ENCODE data around the gene OR1D2. TPM values are rescaled to one million over a fixed set of nuclear protein-coding genes. Genes with fewer than 3 reads are reported as not detected.

OR1D2 gene
- total and polyA plus RNA-seq, 2 of the 4 experiments (the other 2 are of a cell fraction) = not detected

DNA sequence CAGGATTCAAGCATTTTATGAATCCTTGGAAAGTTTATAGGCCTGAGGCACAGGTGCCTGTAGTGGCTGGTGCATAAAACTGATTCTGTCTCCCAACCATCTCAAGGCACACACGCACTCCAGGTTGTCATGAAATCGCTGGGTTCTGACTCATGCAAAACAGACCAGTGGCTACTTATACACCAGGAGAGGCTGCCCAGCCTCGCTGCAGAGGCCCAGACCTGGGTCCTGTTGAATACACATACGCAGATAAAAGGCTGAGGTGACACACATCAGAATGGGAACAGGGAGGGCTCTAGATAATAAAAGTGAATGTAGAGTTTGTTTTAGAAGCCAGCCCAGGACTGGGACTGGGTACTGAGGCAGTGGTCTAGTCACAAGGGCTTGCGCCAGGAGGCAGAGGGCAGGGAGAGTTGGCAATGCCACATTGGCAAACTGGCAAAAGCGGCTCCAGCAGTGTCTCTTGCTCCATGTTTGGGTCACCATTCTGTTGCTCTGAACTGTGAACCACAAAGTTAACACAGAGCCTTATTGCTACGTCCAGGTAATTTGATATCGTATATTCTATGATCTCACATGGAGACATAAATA lies 54.4 kb downstream of the OR1D2 start:
- no peaks in the 10 kb centered on the region for H3K9me1 ChIP-seq (ENCODE audit: insufficient read depth, low read length)
- H4K20me1 ChIP-seq (ENCODE audit: insufficient read depth, low read length) = no peaks in the 10 kb centered on the region
- no peak overlapping the region for H2BK5ac ChIP-seq (ENCODE audit: low read depth, low read length, poor library complexity, severe bottlenecking)
- peak overlapping the region; percentile 63 to 96; a peak in 2 of 4 replicates for H4K8ac ChIP-seq (ENCODE audit: low read depth in 2 of 2, low read length in 2 of 2)
- no peak overlapping the region for H2AK5ac ChIP-seq (ENCODE audit: low read depth, low read length)
- H2BK120ac ChIP-seq (ENCODE audit: low read depth, low read length) = no peak overlapping the region
- no peak overlapping the region for H2BK20ac ChIP-seq (ENCODE audit: low read depth, low read length)
- 70% methylated on average over 2 of the region's 8 CpGs; no CpG with 5 or more reads in 1 of the 2 experiments for WGBS, 2 experiments (ENCODE audit: extremely low coverage in 2 of 2, insufficient read length in 1 of 2)
- H3K36me3 ChIP-seq (ENCODE audit: control insufficient read depth, insufficient read depth, low read length) = no peaks in the 10 kb centered on the region
- H2AK9ac ChIP-seq (replicated peaks; ENCODE audit: low read depth, low read length, poor library complexity) = no peak overlapping the region
- no peak overlapping the region for H3K23ac ChIP-seq (ENCODE audit: low read depth, low read length)
- no peaks in the 10 kb centered on the region for H3K79me1 ChIP-seq (ENCODE audit: low read depth in 1 of 2, low read length in 2 of 2)
- ChIA-PET POLR2A (ENCODE audit: unreplicated experiment) (no interaction called here), CTCF (no interaction called here)
- no peak overlapping the region for H3K4me2 ChIP-seq (ENCODE audit: low read depth, low read length)
- H3K27ac ChIP-seq (ENCODE audit: insufficient read depth, low read length) = no peak overlapping the region
- H3K4me1 ChIP-seq (ENCODE audit: control insufficient read depth, insufficient read depth, low read length) = no peaks in the 10 kb centered on the region
- no peak overlapping the region for H3K4ac ChIP-seq (ENCODE audit: low read depth, low read length)
- intact Hi-C loops (cut with micrococcal nuclease) = loop anchor here (5.0 to 10.0 kb wide), 2 partner anchors 598 to 685 kb away; no protein-coding TSS in a partner anchor
- H4K5ac ChIP-seq (ENCODE audit: low read depth, low read length) = no peak overlapping the region
- TF ChIP-seq, protein P1, sequence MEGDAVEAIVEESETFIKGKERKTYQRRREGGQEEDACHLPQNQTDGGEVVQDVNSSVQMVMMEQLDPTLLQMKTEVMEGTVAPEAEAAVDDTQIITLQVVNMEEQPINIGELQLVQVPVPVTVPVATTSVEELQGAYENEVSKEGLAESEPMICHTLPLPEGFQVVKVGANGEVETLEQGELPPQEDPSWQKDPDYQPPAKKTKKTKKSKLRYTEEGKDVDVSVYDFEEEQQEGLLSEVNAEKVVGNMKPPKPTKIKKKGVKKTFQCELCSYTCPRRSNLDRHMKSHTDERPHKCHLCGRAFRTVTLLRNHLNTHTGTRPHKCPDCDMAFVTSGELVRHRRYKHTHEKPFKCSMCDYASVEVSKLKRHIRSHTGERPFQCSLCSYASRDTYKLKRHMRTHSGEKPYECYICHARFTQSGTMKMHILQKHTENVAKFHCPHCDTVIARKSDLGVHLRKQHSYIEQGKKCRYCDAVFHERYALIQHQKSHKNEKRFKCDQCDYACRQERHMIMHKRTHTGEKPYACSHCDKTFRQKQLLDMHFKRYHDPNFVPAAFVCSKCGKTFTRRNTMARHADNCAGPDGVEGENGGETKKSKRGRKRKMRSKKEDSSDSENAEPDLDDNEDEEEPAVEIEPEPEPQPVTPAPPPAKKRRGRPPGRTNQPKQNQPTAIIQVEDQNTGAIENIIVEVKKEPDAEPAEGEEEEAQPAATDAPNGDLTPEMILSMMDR (conservative IDR thresholded peaks at IDR 0.05; ENCODE audit: low read depth, low read length) = no peak
- no peak for TF ChIP-seq BHLHE40 (IDR thresholded peaks at IDR 0.05; ENCODE audit: low read depth, low read length)
- TF ChIP-seq, protein P2, sequence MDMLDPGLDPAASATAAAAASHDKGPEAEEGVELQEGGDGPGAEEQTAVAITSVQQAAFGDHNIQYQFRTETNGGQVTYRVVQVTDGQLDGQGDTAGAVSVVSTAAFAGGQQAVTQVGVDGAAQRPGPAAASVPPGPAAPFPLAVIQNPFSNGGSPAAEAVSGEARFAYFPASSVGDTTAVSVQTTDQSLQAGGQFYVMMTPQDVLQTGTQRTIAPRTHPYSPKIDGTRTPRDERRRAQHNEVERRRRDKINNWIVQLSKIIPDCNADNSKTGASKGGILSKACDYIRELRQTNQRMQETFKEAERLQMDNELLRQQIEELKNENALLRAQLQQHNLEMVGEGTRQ (IDR thresholded peaks at IDR 0.05; ENCODE audit: low read depth, low read length) = no peak
- TF ChIP-seq MAZ (IDR thresholded peaks at IDR 0.05; ENCODE audit: borderline replicate concordance, low read depth, low read length) = no peak
- no peak for TF ChIP-seq RAD21 (IDR thresholded peaks at IDR 0.05; ENCODE audit: low read length)
- TF ChIP-seq POLR2A (IDR thresholded peaks at IDR 0.05; ENCODE audit: low read depth, low read length) = no peak
- no peak for TF ChIP-seq SMC3 (IDR thresholded peaks at IDR 0.05; ENCODE audit: low read depth, low read length)
- TF ChIP-seq FOS (IDR thresholded peaks at IDR 0.05; ENCODE audit: low read depth, low read length) = no peak
- TF ChIP-seq MXI1 (IDR thresholded peaks at IDR 0.05; ENCODE audit: borderline replicate concordance, low read depth, low read length) = no peak
- no peak for TF ChIP-seq RFX5 (IDR thresholded peaks at IDR 0.05; ENCODE audit: low read depth, low read length)
- no peak for TF ChIP-seq CEBPB (IDR thresholded peaks at IDR 0.05; ENCODE audit: low read depth, low read length)
- no peak for TF ChIP-seq CHD1 (IDR thresholded peaks at IDR 0.05; ENCODE audit: low read depth, low read length)
- TF ChIP-seq MAFK (IDR thresholded peaks at IDR 0.05; ENCODE audit: low read depth, low read length) = no peak
- TF ChIP-seq ELK1 (IDR thresholded peaks at IDR 0.05; ENCODE audit: borderline replicate concordance, low read depth, low read length) = no peak
- no peak for TF ChIP-seq RCOR1 (IDR thresholded peaks at IDR 0.05; ENCODE audit: insufficient replicate concordance, low read length)
- TF ChIP-seq NFE2L2 (IDR thresholded peaks at IDR 0.05; ENCODE audit: low read depth, low read length) = no peak
- H3K18ac ChIP-seq (ENCODE audit: low read depth, low read length) = no peak overlapping the region
- in situ Hi-C loops (cut with MboI; ENCODE audit: low sequenced_read_pairs) = loop anchor here (10.0 to 25.0 kb wide), 2 partner anchors 595 to 763 kb away; partner anchors contain the start of gene ITGAE
- no peak overlapping the region for H2BK15ac ChIP-seq (ENCODE audit: low read depth, low read length)
- no peak overlapping the region for H3K9ac ChIP-seq (ENCODE audit: low read depth, low read length)
- no TSS peak for BruUV-seq (replicated peaks)
- no peak overlapping the region for H4K91ac ChIP-seq (ENCODE audit: insufficient read depth, low read depth, low read length)
- dilution Hi-C loops (cut with HindIII; ENCODE audit: low sequenced_read_pairs, unreplicated experiment) = no loop called here
- ATAC-seq (ENCODE audit: low read depth) (no peak), DNase-seq (no peak)
- H3K4me3 ChIP-seq (ENCODE audit: insufficient read depth, low read depth, low read length) = no peak overlapping the region
- no peaks in the 10 kb centered on the region for H3K9me3 ChIP-seq (ENCODE audit: control insufficient read depth, insufficient read depth, low read length)
- H2AFZ ChIP-seq (replicated peaks; ENCODE audit: low read length, poor library complexity) = no peak overlapping the region
- H3K14ac ChIP-seq (replicated peaks; ENCODE audit: low read depth, low read length) = no peak overlapping the region
- no peak overlapping the region for H3K56ac ChIP-seq (ENCODE audit: extremely low read depth, insufficient read depth, low read length)
- H3K27me3 ChIP-seq (ENCODE audit: control insufficient read depth, insufficient read depth, low read length) = no peaks in the 10 kb centered on the region

Measured in IMR-90 (cell line).